H9 (cell line): Measurements from ENCODE around the gene TMTC3. TPM values are rescaled to one million over a fixed set of nuclear protein-coding genes. Genes with fewer than 3 reads are reported as not detected.

Experiments
- DNase-seq: peaks from one replicate; pipeline ENCODE4 v3.0.0-alpha.2; 2017
- H2AFZ ChIP-seq: one replicate; pipeline ENCODE4 v1.6.1; 2013; ENCODE audit warnings: mild to moderate bottlenecking, low read length, control low read depth, moderate library complexity
- H2AK5ac ChIP-seq: 2 replicates; pipeline ENCODE4 v1.6.1; 2013; ENCODE audit warnings: low read length, control low read depth, mixed read lengths; ENCODE audit not compliant: insufficient read length
- H2BK120ac ChIP-seq: one replicate; pipeline ENCODE4 v1.6.1; 2013; ENCODE audit warnings: low read depth, mild to moderate bottlenecking, low read length, control low read depth, inconsistent platforms; ENCODE audit not compliant: poor library complexity, severe bottlenecking
- H2BK12ac ChIP-seq: 2 replicates; pipeline ENCODE4 v1.6.1; 2013; ENCODE audit warnings: low read length, control low read depth, mixed read lengths, low read depth; ENCODE audit not compliant: insufficient read length
- H2BK15ac ChIP-seq: 2 replicates; pipeline ENCODE4 v1.6.1; 2013; ENCODE audit warnings: low read depth, low read length, control low read depth
- H2BK20ac ChIP-seq: one replicate; pipeline ENCODE4 v1.6.1; 2013; ENCODE audit warnings: low read depth, mild to moderate bottlenecking, low read length, control low read depth, inconsistent platforms; ENCODE audit not compliant: poor library complexity, severe bottlenecking
- H2BK5ac ChIP-seq: 2 replicates; pipeline ENCODE4 v1.6.1; 2013; ENCODE audit warnings: low read length, control low read depth, mixed read lengths; ENCODE audit not compliant: insufficient read length
- H3K14ac ChIP-seq: 2 replicates; pipeline ENCODE4 v1.6.1; 2013; ENCODE audit warnings: low read length, control low read depth; ENCODE audit not compliant: insufficient read depth
- H3K18ac ChIP-seq: 2 replicates; pipeline ENCODE4 v1.6.1; 2013; ENCODE audit warnings: low read depth, mild to moderate bottlenecking, mixed read lengths, low read length, control low read depth; ENCODE audit not compliant: insufficient read length
- H3K23ac ChIP-seq: 2 replicates; pipeline ENCODE4 v1.6.1; 2013; ENCODE audit warnings: low read length, control low read depth, mixed read lengths, low read depth; ENCODE audit not compliant: insufficient read length
- H3K23me2 ChIP-seq: 2 replicates; pipeline ENCODE4 v1.6.1; 2013; ENCODE audit warnings: low read depth, mild to moderate bottlenecking, mixed read lengths, low read length, control low read depth; ENCODE audit not compliant: insufficient read length, poor library complexity, severe bottlenecking
- H3K27ac ChIP-seq: 2 replicates; pipeline ENCODE4 v1.5.1; 2013; ENCODE audit warnings: low read length, control low read depth, mixed read lengths, low read depth; ENCODE audit not compliant: insufficient read length
- H3K27me3 ChIP-seq: 2 replicates; pipeline ENCODE4 v1.6.1; 2013; ENCODE audit warnings: low read length, control low read depth, inconsistent platforms; ENCODE audit not compliant: insufficient read depth
- H3K4ac ChIP-seq: 2 replicates; pipeline ENCODE4 v1.6.1; 2013; ENCODE audit warnings: low read depth, mild to moderate bottlenecking, control low read depth, inconsistent platforms, low read length, moderate library complexity
- H3K4me1 ChIP-seq: 2 replicates; pipeline ENCODE4 v1.6.1; 2013; ENCODE audit warnings: low read length, control low read depth, inconsistent platforms; ENCODE audit not compliant: insufficient read depth
- H3K4me2 ChIP-seq: 2 replicates; pipeline ENCODE4 v1.6.1; 2013; ENCODE audit warnings: low read length, control low read depth, mixed read lengths; ENCODE audit not compliant: insufficient read length, insufficient read depth
- H3K56ac ChIP-seq: 2 replicates; pipeline ENCODE4 v1.6.1; 2013; ENCODE audit warnings: low read depth, mild to moderate bottlenecking, mixed read lengths, low read length, control low read depth; ENCODE audit not compliant: insufficient read length
- H3K79me1 ChIP-seq: 2 replicates; pipeline ENCODE4 v1.6.1; 2013; ENCODE audit warnings: low read depth, mild to moderate bottlenecking, moderate library complexity, low read length, control low read depth, inconsistent platforms; ENCODE audit not compliant: insufficient read depth, poor library complexity, severe bottlenecking
- H3K79me2 ChIP-seq: 2 replicates; pipeline ENCODE4 v1.6.1; 2013; ENCODE audit warnings: low read length, control low read depth, inconsistent platforms; ENCODE audit not compliant: insufficient read depth
- H3K9ac ChIP-seq: 2 replicates; pipeline ENCODE4 v1.6.1; 2013; ENCODE audit warnings: low read length, control low read depth, mixed read lengths; ENCODE audit not compliant: insufficient read length; ENCODE audit errors: extremely low read depth
- H3K9me3 ChIP-seq: one replicate; pipeline ENCODE4 v1.6.1; 2013; ENCODE audit warnings: low read depth, low read length, inconsistent platforms; ENCODE audit not compliant: control insufficient read depth
- H3T11ph ChIP-seq: one replicate; pipeline ENCODE4 v1.6.1; 2013; ENCODE audit warnings: mild to moderate bottlenecking, low read length, control low read depth, inconsistent platforms
- H4K20me1 ChIP-seq: one replicate; pipeline ENCODE4 v1.6.1; 2013; ENCODE audit not compliant: control insufficient read depth, insufficient read length, insufficient read depth
- H4K5ac ChIP-seq: 2 replicates; pipeline ENCODE4 v1.6.1; 2013; ENCODE audit warnings: low read depth, mild to moderate bottlenecking, mixed read lengths, low read length, control low read depth; ENCODE audit not compliant: insufficient read length
- H4K8ac ChIP-seq: replicated peaks from 2 replicates; pipeline ENCODE4 v1.6.1; 2013; ENCODE audit warnings: low read length, control low read depth, mixed read lengths, low read depth; ENCODE audit not compliant: insufficient read length
- H4K91ac ChIP-seq: 2 replicates; pipeline ENCODE4 v1.6.1; 2013; ENCODE audit warnings: low read depth, mild to moderate bottlenecking, moderate library complexity, mixed read lengths, low read length, control low read depth; ENCODE audit not compliant: insufficient read length
- H3K27ac Mint-ChIP-seq, 3 experiments: 2 replicates in 2 of 3; 3 replicates in 1 of 3; pipeline ENCODE4 v1.8.0; 2020 to 2021; ENCODE audit warnings: mixed read lengths in 3 of 3, mild to moderate bottlenecking in 1 of 3, moderate library complexity in 1 of 3
- H3K27me3 Mint-ChIP-seq: 2 replicates; pipeline ENCODE4 v1.8.0; 2021; ENCODE audit warnings: low read depth, mild to moderate bottlenecking, moderate library complexity, mixed read lengths
- H3K36me3 Mint-ChIP-seq, 3 experiments: 2 replicates in 2 of 3; 3 replicates in 1 of 3; pipeline ENCODE4 v1.8.0; 2020 to 2021; ENCODE audit warnings: low read depth in 3 of 3, mixed read lengths in 3 of 3; ENCODE audit not compliant: insufficient read depth in 1 of 3
- H3K4me1 Mint-ChIP-seq, 2 experiments: 2 replicates each; pipeline ENCODE4 v1.8.0; 2020; ENCODE audit warnings: mixed read lengths in 2 of 2
- H3K4me3 Mint-ChIP-seq, 2 experiments: 2 replicates in 1 of 2; 3 replicates in 1 of 2; pipeline ENCODE4 v1.8.0; 2020 to 2021; ENCODE audit warnings: mild to moderate bottlenecking in 2 of 2, mixed read lengths in 2 of 2, moderate library complexity in 1 of 2
- H3K9me3 Mint-ChIP-seq, 2 experiments: 2 replicates in 1 of 2; 3 replicates in 1 of 2; pipeline ENCODE4 v1.8.0; 2020; ENCODE audit warnings: mild to moderate bottlenecking in 2 of 2, mixed read lengths in 2 of 2, moderate library complexity in 1 of 2
- CTCF ChIP-seq: fragments of 200-600 bp; sonication (generic); conservative IDR thresholded peaks from 3 replicates; pipeline ENCODE4 v1.8.0; 2021; ENCODE audit warnings: antibody characterized with exemption, mild to moderate bottlenecking
- WGBS: extraction: QIAGEN DNeasy Blood & Tissue Kit; methylation state at CpG from one replicate; pipeline ENCODE4 v1.1.7; 2013; ENCODE audit warnings: missing lambda C conversion rate, low lambda C conversion rate, mixed read lengths; ENCODE audit not compliant: insufficient read length; ENCODE audit errors: extremely low coverage; 5-methylcytosine and 5-hydroxymethylcytosine counted together
- total RNA-seq: library from RNA; stranded (reverse); gene quantifications from 2 replicates; pipeline ENCODE4 v1.2.1, GENCODE V29; 2021

The TMTC3 gene
- total RNA-seq, 1 experiment from 2014 or later, result 37.7 TPM

- H3K56ac ChIP-seq, result no peak overlapping the region
- DNase-seq, result no peak
- H2BK120ac ChIP-seq, result no peak overlapping the region
- no peaks in the 10 kb centered on the region for H3K27me3 ChIP-seq
- no peak overlapping the region for H3K23ac ChIP-seq
- H3K18ac ChIP-seq, result no peak overlapping the region
- H2BK20ac ChIP-seq, result no peak overlapping the region
- H3T11ph ChIP-seq, result no peak overlapping the region
- no peak overlapping the region for H4K5ac ChIP-seq
- no peak overlapping the region for H3K4ac ChIP-seq
- Mint-ChIP-seq H3K9me3 (peaks cover 3 to 7% of the 10 kb centered on the region in 2 experiments; a peak in 4 of 5 replicates), H3K4me1 (peaks cover 19 to 22% of the 10 kb centered on the region in 2 experiments), H3K36me3 (peaks cover 0 to 7% (median 6%) of the 10 kb centered on the region in 3 experiments; a peak in 3 of 7 replicates), H3K27me3 (no peaks in the 10 kb centered on the region), H3K4me3 (no peak overlapping the region), H3K27ac (no peak overlapping the region)
- H4K20me1 ChIP-seq, result no peaks in the 10 kb centered on the region
- H3K79me1 ChIP-seq, result no peaks in the 10 kb centered on the region
- no peak overlapping the region for H2BK12ac ChIP-seq
- no peaks in the 10 kb centered on the region for H3K4me1 ChIP-seq
- no peak overlapping the region for H2AFZ ChIP-seq
- no peak overlapping the region for H3K14ac ChIP-seq
- no peaks in the 10 kb centered on the region for H3K9me3 ChIP-seq
- no peaks in the 10 kb centered on the region for H3K23me2 ChIP-seq
- H3K27ac ChIP-seq, result no peak overlapping the region
- H3K79me2 ChIP-seq, result no peaks in the 10 kb centered on the region
- H4K91ac ChIP-seq, result no peak overlapping the region
- no peak overlapping the region for H2BK5ac ChIP-seq
- H2AK5ac ChIP-seq, result no peak overlapping the region
- H4K8ac ChIP-seq, result no peak overlapping the region
- no CpG with 5 or more reads among the region's 4 CpGs for WGBS
- no peak overlapping the region for H3K4me2 ChIP-seq
- TF ChIP-seq CTCF, result peak; percentile 17; the same call in 1 of the 3 replicates
- no peak overlapping the region for H2BK15ac ChIP-seq
- H3K9ac ChIP-seq, result no peak overlapping the region
Observed at GRCh38 chr12:88228720-88229119, 86.6 kb downstream of the TMTC3 start.
